ENCODE measurements around the gene PSME4.
"Not testable (repeated sequence)": the region's sequence is repeated elsewhere in the genome, so short reads cannot be mapped to it uniquely, and the experiment has no call there.

DNA sequence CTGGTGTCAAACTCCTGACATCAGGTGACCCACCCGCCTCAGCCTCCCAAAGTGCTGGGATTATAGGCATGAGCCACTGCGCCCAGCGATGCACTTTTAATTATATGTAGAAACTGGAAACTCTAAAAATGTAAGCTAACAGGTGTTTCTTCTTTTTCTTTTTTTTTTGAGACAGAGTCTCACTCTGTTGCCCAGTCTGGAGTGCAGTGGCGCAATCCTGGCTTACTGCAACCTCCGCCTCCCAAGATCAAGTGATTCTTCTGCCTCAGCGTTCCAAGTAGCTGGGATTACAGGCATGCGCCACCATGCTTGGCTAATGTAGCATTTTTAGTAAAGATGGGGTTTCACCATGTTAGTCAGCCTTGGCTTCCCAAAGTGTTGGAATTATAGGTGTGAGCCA lies 129.1 kb downstream of the PSME4 start:
- not testable (repeated sequence) for TF ChIP-seq CTCF (IDR thresholded peaks at IDR 0.05 in 8 of 11, conservative IDR thresholded peaks at IDR 0.05 in 3 of 11); POLR2AphosphoS5 (IDR thresholded peaks at IDR 0.05)

Data from spleen (tissue), 7 donors.